IPS-NIHi11 (cell line): ENCODE data around the gene MEDAG.

Experiments
- DNase-seq: peaks from one replicate; pipeline ENCODE4 v3.0.0; 2012; ENCODE audit warnings: mixed read lengths, low spot score

Gene MEDAG

GRCh38 chr13:30957258-30957943 is 51.3 kb downstream of the MEDAG start:
- no peak for DNase-seq

- DNase-seq, result no peak
Measured at GRCh38 chr13:30959678-30960077, 53.6 kb downstream of the MEDAG start.

- peak; percentile 51 for DNase-seq
Measured at GRCh38 chr13:30963791-30964190, 57.7 kb downstream of the MEDAG start.

- DNase-seq, result no peak
Measured at GRCh38 chr13:30965380-30965779, 59.3 kb downstream of the MEDAG start.

- DNase-seq, result no peak
Measured at GRCh38 chr13:30966101-30966500, 60.0 kb downstream of the MEDAG start.

- DNase-seq, result no peak
Measured at GRCh38 chr13:30968846-30969245, 62.8 kb downstream of the MEDAG start.

- DNase-seq, result no peak
Measured at GRCh38 chr13:30971575-30971974, 65.5 kb downstream of the MEDAG start.

GRCh38 chr13:30972888-30973377 is 66.9 kb downstream of the MEDAG start:
- no peak for DNase-seq

- DNase-seq, result no peak
Measured at GRCh38 chr13:30974350-30974749, 68.3 kb downstream of the MEDAG start.
